Measurements from ENCODE around the gene YBX3.

Gene YBX3

GRCh38 chr12:10716704-10717315, 6.3 kb downstream of the YBX3 start:
- DNase-seq = no peak
- TF ChIP-seq GATA1 (IDR thresholded peaks at IDR 0.05; ENCODE audit: low read depth, low read length) = no peak
- no peak for TF ChIP-seq POLR2A (IDR thresholded peaks at IDR 0.05; ENCODE audit: low read length)

- no peak for DNase-seq
- TF ChIP-seq POLR2A (IDR thresholded peaks at IDR 0.05; ENCODE audit: low read length) = no peak
- TF ChIP-seq GATA1 (IDR thresholded peaks at IDR 0.05; ENCODE audit: low read depth, low read length) = no peak
Observed at GRCh38 chr12:10716277-10716676, 6.8 kb downstream of the YBX3 start.

GRCh38 chr12:10715491-10715890, 7.6 kb downstream of the YBX3 start:
- TF ChIP-seq GATA1 (IDR thresholded peaks at IDR 0.05; ENCODE audit: low read depth, low read length) (no peak), POLR2A (IDR thresholded peaks at IDR 0.05; ENCODE audit: low read length) (no peak)
- no peak for DNase-seq

- DNase-seq = no peak
- TF ChIP-seq GATA1 (IDR thresholded peaks at IDR 0.05; ENCODE audit: low read depth, low read length) = no peak
- TF ChIP-seq POLR2A (IDR thresholded peaks at IDR 0.05; ENCODE audit: low read length) = no peak
Observed at GRCh38 chr12:10709808-10710207, 13.3 kb downstream of the YBX3 start.

- DNase-seq = no peak
- no peak for TF ChIP-seq GATA1 (IDR thresholded peaks at IDR 0.05; ENCODE audit: low read depth, low read length)
Observed at GRCh38 chr12:10708862-10709261, 14.3 kb downstream of the YBX3 start.

- TF ChIP-seq GATA1 (IDR thresholded peaks at IDR 0.05; ENCODE audit: low read depth, low read length) (no peak), POLR2A (IDR thresholded peaks at IDR 0.05; ENCODE audit: low read length) (no peak)
- DNase-seq = no peak
Observed at GRCh38 chr12:10705655-10706054, 17.5 kb downstream of the YBX3 start.

- DNase-seq = peak in 1 of 2 experiments; percentile 11
Observed at GRCh38 chr12:10701843-10702242, 21.3 kb downstream of the YBX3 start.

GRCh38 chr12:10701131-10701681, 21.9 kb downstream of the YBX3 start:
- DNase-seq = peak in 1 of 2 experiments; percentile 11
- no peak for TF ChIP-seq POLR2A (IDR thresholded peaks at IDR 0.05; ENCODE audit: low read length)
- no peak for TF ChIP-seq GATA1 (IDR thresholded peaks at IDR 0.05; ENCODE audit: low read depth, low read length)

More at GRCh38 chr12:10701843-10702242, 21.3 kb downstream of the YBX3 start:
- no peak for TF ChIP-seq POLR2A (IDR thresholded peaks at IDR 0.05; ENCODE audit: low read length)
- TF ChIP-seq GATA1 (IDR thresholded peaks at IDR 0.05; ENCODE audit: low read depth, low read length) = no peak

GRCh38 chr12:10700581-10700980, 22.5 kb downstream of the YBX3 start:
- DNase-seq = peak; percentile 25 to 54
- TF ChIP-seq GATA1 (IDR thresholded peaks at IDR 0.05; ENCODE audit: low read depth, low read length) = no peak

GRCh38 chr12:10697862-10698261, 25.3 kb downstream of the YBX3 start:
- no peak for DNase-seq
- TF ChIP-seq GATA1 (IDR thresholded peaks at IDR 0.05; ENCODE audit: low read depth, low read length) (no peak), POLR2A (IDR thresholded peaks at IDR 0.05; ENCODE audit: low read length) (no peak)

GRCh38 chr12:10697156-10697555, 26.0 kb downstream of the YBX3 start:
- TF ChIP-seq POLR2A (IDR thresholded peaks at IDR 0.05; ENCODE audit: low read length) = no peak
- TF ChIP-seq GATA1 (IDR thresholded peaks at IDR 0.05; ENCODE audit: low read depth, low read length) = no peak
- DNase-seq = peak in 1 of 2 experiments; percentile 5

- TF ChIP-seq GATA1 (IDR thresholded peaks at IDR 0.05; ENCODE audit: low read depth, low read length) = no peak
- TF ChIP-seq POLR2A (IDR thresholded peaks at IDR 0.05; ENCODE audit: low read length) = no peak
- no peak for DNase-seq
Observed at GRCh38 chr12:10690906-10691305, 32.2 kb downstream of the YBX3 start.

GRCh38 chr12:10689146-10689545, 34.0 kb downstream of the YBX3 start:
- DNase-seq = no peak
- TF ChIP-seq GATA1 (IDR thresholded peaks at IDR 0.05; ENCODE audit: low read depth, low read length) (no peak), POLR2A (IDR thresholded peaks at IDR 0.05; ENCODE audit: low read length) (no peak)

- no peak for TF ChIP-seq POLR2A (IDR thresholded peaks at IDR 0.05; ENCODE audit: low read length)
- TF ChIP-seq GATA1 (IDR thresholded peaks at IDR 0.05; ENCODE audit: low read depth, low read length) = no peak
- no peak for DNase-seq
Observed at GRCh38 chr12:10688042-10688441, 35.1 kb downstream of the YBX3 start.

- TF ChIP-seq GATA1 (IDR thresholded peaks at IDR 0.05; ENCODE audit: low read depth, low read length) (no peak), POLR2A (IDR thresholded peaks at IDR 0.05; ENCODE audit: low read length) (no peak)
- DNase-seq = peak; percentile 78 to 81
Observed at GRCh38 chr12:10673659-10674384, 49.3 kb downstream of the YBX3 start, which contains the start of gene STYK1. Gene STYK1 (minus strand): TSS chr12:10674052. CDS start chr12:10634618, 39,434 bp downstream.
